ENCODE measurements around the gene LARGE2. TPM values are rescaled to one million over a fixed set of nuclear protein-coding genes. Genes with fewer than 3 reads are reported as not detected.
A peak's percentile ranks its signal among the peaks of the same experiment; 100 is the strongest.

LARGE2 gene
- total RNA-seq, 1 donor from 2014 or later = 0.40 TPM

GRCh38 chr11:45960387-45961095 lies 38.1 kb downstream of the LARGE2 start:
- no peak for DNase-seq (ENCODE audit: low read depth)

GRCh38 chr11:45961751-45962240 lies 39.3 kb downstream of the LARGE2 start:
- DNase-seq (ENCODE audit: low read depth) = no peak

GRCh38 chr11:45964911-45965389 lies 42.5 kb downstream of the LARGE2 start:
- DNase-seq (ENCODE audit: low read depth) = peak; percentile 71

GRCh38 chr11:45967506-45967905 lies 45.0 kb downstream of the LARGE2 start:
- DNase-seq (ENCODE audit: low read depth) = no peak

GRCh38 chr11:45968901-45969300 lies 46.4 kb downstream of the LARGE2 start:
- DNase-seq (ENCODE audit: low read depth) = no peak

- no peak for DNase-seq (ENCODE audit: low read depth)
Measured at GRCh38 chr11:45973601-45974000, 51.1 kb downstream of the LARGE2 start.

- DNase-seq (ENCODE audit: low read depth) = no peak
Measured at GRCh38 chr11:45974806-45975205, 52.4 kb downstream of the LARGE2 start.

Other genes starting within 250 kb of the LARGE2 start
- 14.9 and 17.9 TPM in 2 replicates for gene SLC35C1, start 117.5 kb upstream of the LARGE2 start, total RNA-seq
- gene CRY2, start 75.2 kb upstream of the LARGE2 start, total RNA-seq = 5.4 and 14.4 TPM in 2 replicates
- gene MAPK8IP1, start 37.0 kb upstream of the LARGE2 start, total RNA-seq = 1.4 and 8.7 TPM in 2 replicates
- 0.70 TPM in 1 of 2 replicates, not detected in the other for gene FREY1, start 15.4 kb upstream of the LARGE2 start, total RNA-seq
- gene PEX16, start 4.8 kb upstream of the LARGE2 start, total RNA-seq = 19.5 and 28.7 TPM in 2 replicates
- gene PHF21A, start 198.8 kb downstream of the LARGE2 start, total RNA-seq = 8.9 and 27.7 TPM in 2 replicates